H1 (cell line): ENCODE measurements around the gene MGAT4D. TPM values are rescaled to one million over a fixed set of nuclear protein-coding genes. Genes with fewer than 3 reads are reported as not detected.
A peak's percentile ranks its signal among the peaks of the same experiment; 100 is the strongest.

ENCODE experiments used
- CTBP2 ChIP-seq: IDR thresholded peaks from 2 replicates; pipeline ENCODE4 v1.7.0; 2011; ENCODE audit warnings: borderline replicate concordance, mild to moderate bottlenecking, moderate library complexity, mixed read lengths, low read length; ENCODE audit not compliant: insufficient read depth, insufficient read length
- TEAD4 ChIP-seq: IDR thresholded peaks from 2 replicates; pipeline ENCODE4 v1.6.1; 2012; ENCODE audit warnings: low read depth, low read length, inconsistent platforms, mixed read lengths
- polyA plus RNA-seq, 7 experiments: library from polyadenylated mRNA; depleted of rRNA in 3 of 7; stranded (reverse) in 5 of 7; unstranded in 2 of 7; fragments of >200 nt in 5 of 7; fragments of 200-250 nt in 2 of 7; gene quantifications; 1 replicate in 5 of 7; 2 replicates in 1 of 7; 4 replicates in 1 of 7; pipeline versions ENCODE4 v1.2.1 to v1.2.3, GENCODE V29; 2011 to 2013; ENCODE audit warnings: missing spikeins in 2 of 7, mixed read lengths in 2 of 7
- total RNA-seq: library from RNA; stranded (reverse); fragmentation: NEBNext Ultra II Directional; extraction: Animal tissue kit (Norgen Biotek cat#: 25700); gene quantifications from 2 replicates; pipeline ENCODE4 v1.2.1, GENCODE V29; 2021

MGAT4D gene
- total and polyA plus RNA-seq, 2 of the 8 experiments (the other 6 are each of a cell fraction or from before 2014, with no cell fraction given): not detected

GRCh38 chr4:140497747-140498636, at the start of gene MGAT4D (continued):
- TF ChIP-seq CTBP2 (no peak), TEAD4 (peak; percentile 76)
- TF ChIP-seq, all 59 proteins: peak for 7
